HCT116 (cell line): ENCODE measurements around the gene TNPO1.

Experiments used
- CBX3 ChIP-seq: IDR thresholded peaks from 2 replicates; pipeline ENCODE4 v1.6.1; 2012; ENCODE audit warnings: low read depth
- CTCF ChIP-seq, 3 experiments: fragments of 200-600 bp in 1 of 3; sonication (generic) in 1 of 3; IDR thresholded peaks in 2 of 3; conservative IDR thresholded peaks in 1 of 3; 2 replicates each; pipeline ENCODE4 v1.5.1; 2012 to 2017; ENCODE audit warnings: low read depth in 2 of 3, low read length in 2 of 3, antibody characterized with exemption in 1 of 3, borderline replicate concordance in 1 of 3, control low read depth in 1 of 3, mild to moderate bottlenecking in 1 of 3, mixed read lengths in 1 of 3, mixed run types in 1 of 3, moderate library complexity in 1 of 3; ENCODE audit not compliant: insufficient read depth in 1 of 3
- EZH2 ChIP-seq: fragments of 200-600 bp; sonication (generic); IDR thresholded peaks from 2 replicates; pipeline ENCODE4 v1.6.1; 2017; ENCODE audit warnings: antibody characterized with exemption, mixed run types
- REST ChIP-seq: IDR thresholded peaks from 2 replicates; pipeline ENCODE4 v1.6.1; 2012; ENCODE audit warnings: low read depth
- SP1 ChIP-seq: IDR thresholded peaks from 2 replicates; pipeline ENCODE4 v1.6.1; 2012; ENCODE audit warnings: low read depth

GRCh38 chr5:72925336-72926010 is 109.0 kb downstream of the TNPO1 start:
- TF ChIP-seq REST (no peak), CTCF (IDR thresholded peaks at IDR 0.05 in 2 of 3, conservative IDR thresholded peaks at IDR 0.05 in 1 of 3; ENCODE audit: borderline replicate concordance in 1 of 3, insufficient read depth in 1 of 3, low read depth in 2 of 3, low read length in 2 of 3) (no peak), CBX3 (no peak), EZH2 (no peak), SP1 (no peak)
